GM19351 (cell line): Measurements from ENCODE around the gene TTLL11.
A peak's percentile ranks its signal among the peaks of the same experiment; 100 is the strongest.

Experiments used
- ATAC-seq: cut with Tn5 transposase; IDR thresholded peaks from one replicate; pipeline ENCODE4 v1.9.1; 2021; ENCODE audit warnings: mild to moderate bottlenecking, moderate library complexity; ENCODE audit not compliant: unreplicated experiment

TTLL11 gene

DNA sequence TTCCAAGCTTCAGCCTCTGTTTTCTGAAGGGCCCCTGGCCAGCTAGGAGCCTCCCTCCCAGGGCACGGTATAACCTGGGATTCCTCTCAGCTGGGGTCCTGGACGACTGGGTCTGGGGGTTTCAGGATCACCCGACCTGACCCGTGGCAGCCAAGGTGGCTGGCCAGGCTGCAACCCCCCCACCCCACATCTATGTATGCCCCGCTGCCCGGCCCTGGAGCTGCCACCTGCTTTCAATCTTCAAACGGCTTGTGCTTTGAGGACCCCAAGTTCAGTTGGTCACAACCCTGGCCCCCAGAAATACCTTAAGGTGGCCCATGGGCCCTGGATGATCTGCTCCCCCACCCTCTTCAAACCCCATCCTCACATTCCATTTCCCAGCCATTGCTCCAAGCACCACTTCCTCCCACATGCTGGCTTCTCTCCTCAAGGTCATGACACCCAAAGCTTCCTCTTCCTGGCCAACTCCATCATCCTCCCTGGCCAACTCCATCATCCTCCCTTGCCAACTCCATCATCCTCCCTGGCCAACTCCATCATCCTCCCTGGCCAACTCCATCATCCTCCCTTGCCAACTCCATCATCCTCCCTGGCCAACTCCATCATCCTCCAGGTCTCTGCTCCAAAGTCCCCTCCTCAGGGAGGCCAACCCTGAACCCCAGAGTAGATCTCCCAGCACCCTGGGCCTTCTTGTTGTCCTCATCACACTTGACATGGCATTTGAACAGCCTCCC, 17.2 kb upstream of the TTLL11 start:
- ATAC-seq = no peak

DNA sequence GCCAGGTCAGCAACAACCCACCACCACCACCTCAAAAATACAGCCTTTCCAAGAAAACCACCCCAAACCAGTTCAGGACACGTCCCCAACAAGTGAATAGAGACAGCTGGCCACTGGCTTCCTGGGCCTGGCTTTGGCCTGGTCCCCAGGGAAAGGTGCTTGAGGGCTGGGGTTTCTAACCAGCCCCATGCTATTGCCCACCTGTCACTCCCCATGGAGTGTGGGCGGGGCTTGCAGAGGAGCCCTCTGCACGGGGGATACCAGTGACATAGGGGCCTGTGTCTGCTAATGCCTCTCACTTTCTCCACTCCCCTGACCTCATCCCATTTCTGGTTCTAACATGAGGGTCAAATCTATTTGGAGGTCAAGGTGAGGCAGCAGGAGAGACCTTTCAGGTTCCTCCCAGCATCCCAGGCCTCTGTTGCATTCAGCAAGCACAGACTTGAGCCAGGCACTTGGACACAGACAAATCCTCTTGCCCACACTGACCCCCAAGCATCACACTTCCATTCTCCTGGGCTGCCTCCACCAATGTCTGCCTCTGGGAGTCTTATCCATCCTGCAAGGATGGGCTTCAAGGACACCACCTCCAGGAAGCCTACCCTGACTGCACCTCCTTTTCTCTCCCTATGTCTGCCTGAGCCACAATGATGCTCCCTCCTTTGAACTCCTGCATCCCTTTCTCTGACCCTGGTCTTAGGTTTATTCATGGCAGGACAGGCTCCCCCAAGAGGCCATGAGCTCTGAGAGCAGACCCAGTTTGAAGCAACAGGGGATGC, 16.1 kb upstream of the TTLL11 start:
- ATAC-seq = no peak

DNA sequence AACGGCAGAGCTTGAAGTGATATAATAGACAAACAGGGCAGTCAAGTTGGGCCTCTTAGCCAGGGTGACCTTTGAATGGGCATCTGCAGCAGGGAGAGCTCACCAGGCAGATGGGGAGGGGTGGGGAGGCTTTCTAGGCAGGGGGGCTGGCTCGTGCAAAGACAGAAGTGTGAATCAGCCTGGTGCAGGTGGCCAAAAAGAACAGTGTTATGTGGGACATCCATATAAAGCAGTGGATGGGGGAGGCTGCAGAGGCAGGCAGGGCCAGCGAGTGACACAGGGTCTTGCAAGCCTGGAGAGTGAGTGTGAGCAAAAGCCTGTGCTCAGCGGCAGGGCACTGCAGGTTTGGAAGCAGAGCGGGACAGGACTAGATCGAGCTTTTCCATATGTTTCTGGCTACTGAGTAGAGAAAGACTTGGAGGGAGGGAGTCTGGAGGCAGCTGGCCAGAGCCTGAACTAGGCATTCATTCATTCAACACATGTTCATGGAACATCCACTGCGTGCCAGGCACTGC, 14.2 kb upstream of the TTLL11 start:
- no peak for ATAC-seq

DNA sequence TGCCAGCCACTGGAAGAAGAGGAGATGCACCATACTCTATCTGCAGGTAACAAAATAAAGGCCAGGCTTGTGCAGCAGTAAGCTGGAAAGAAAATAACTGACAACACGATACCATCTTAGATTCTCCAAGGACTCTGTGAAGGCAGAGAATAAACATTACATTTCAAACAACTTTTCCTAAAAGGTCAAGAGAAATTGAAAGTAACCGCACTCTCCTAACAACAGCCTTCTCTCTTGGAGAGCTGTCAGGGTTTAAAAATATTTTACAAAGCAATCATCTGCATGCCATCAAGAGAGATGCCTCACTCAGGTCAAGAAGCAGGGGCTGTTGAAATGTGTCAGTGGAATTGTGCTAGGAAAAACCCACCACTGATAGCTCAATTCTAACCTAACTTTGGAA, 13.5 kb upstream of the TTLL11 start:
- ATAC-seq = no peak

DNA sequence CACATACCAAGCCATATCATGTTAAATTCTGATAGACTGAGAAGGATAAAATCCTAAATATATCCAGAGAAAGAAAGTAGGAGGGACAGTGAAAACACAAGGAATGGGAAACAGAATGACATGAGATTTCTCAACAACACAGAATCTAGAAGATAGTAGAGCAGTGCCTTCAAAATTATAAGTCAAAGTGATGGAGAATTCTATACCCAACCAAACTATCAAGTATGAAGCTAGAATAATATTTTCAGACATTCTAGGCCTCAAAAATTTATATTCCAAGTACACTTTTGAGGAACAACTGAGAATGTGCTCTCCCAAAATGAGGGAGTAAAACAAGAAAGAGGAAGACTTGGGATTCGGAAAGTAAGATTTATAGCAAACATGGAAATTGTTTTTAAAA, 10.9 kb upstream of the TTLL11 start:
- no peak for ATAC-seq

DNA sequence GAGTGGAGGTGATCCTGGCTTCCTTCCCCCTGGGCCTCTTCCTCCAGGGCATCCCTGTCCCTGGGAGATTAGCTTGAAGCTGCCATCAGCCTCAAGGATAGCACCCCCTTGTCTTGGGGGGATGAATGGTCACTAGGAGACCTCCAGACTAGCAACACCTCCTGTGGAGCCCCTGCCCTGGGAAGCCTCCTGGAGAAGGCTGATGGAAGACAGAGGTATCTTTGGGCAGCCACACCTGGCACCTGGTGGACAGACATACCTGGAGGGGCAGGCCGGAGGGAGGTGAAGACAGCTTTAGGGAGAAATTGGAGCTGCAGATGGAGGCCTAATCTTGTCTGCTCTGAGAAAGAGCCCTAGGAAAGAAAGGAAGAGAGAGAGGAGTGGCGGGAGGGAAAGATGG, 9.0 kb upstream of the TTLL11 start:
- no peak for ATAC-seq

DNA sequence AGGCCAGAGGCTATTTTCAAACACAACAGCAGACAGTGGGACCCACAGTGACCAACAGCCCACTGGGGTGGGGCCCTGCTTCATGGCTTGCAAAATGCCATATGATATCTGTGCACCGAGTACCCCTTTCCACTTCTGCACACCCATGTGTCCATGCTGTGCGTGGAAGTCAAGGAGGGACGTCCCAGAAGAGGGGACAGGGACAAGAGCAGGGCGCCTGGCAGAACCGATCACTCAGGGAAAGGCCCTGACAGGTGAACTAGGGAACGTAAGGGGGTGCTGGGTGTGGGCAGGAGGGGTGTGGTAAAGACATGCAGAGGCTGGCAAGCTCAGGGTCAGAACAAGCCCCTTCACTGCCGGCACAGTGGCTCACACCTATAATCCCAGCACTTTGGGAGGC, 7.6 kb upstream of the TTLL11 start:
- ATAC-seq = no peak

DNA sequence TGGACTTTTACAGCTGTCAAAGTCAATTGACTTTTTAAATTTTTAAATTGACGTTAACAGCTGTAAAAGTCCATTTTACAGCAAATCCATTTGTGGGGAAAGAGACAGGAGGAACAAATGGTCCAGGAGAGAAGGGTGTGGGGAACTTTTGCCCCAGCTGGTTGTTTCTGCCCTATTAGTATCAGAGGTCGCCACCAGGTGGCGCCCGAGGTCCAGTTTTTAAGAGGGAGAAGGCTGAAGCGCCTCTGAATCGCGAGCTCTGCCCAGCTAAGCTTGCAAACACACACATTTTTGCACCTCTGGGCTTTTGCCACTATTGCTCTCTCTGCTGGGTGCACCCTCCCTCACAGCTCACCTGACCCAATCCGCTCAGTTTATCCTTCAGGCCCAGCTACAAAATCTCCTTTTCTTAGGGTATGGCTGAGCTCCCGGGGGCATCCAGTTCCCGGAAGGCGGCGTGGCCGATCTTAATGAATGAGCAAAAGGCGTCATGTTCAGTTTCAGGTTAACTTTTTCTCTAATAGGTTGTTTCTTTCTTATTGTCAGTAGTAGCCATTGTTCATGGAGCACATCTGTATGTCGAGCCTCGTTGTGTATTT, 6.3 kb upstream of the TTLL11 start:
- ATAC-seq = peak; percentile 73

DNA sequence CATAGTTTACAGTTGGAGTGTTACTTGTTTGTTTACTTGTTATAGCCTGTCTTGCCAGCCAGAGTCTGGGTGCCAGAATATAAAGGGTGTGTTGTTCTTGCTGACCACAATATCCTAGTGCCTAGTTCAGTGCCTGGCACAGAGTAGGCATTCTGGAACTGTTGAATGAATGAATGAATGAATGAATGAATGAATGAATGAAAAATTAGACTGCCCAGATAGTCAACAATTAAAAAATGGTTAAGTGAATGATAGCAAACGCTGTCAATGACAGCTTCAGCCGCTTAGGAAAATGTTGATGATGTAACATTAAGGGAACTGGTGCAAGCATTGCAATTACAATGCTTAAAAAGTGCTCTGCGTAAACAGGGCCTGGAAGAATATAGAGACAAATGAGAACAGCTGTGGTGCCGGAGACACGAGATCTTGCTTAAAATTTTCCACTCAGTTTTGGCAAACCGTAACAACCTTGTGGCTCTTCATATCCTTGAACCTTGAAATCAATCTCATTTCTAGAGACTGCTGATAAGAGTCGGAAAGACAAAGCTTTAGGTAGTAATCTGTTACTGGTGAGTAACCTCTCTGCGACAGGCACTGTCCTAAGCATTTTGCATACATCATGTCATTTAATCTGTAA, 4.7 kb upstream of the TTLL11 start:
- no peak for ATAC-seq

DNA sequence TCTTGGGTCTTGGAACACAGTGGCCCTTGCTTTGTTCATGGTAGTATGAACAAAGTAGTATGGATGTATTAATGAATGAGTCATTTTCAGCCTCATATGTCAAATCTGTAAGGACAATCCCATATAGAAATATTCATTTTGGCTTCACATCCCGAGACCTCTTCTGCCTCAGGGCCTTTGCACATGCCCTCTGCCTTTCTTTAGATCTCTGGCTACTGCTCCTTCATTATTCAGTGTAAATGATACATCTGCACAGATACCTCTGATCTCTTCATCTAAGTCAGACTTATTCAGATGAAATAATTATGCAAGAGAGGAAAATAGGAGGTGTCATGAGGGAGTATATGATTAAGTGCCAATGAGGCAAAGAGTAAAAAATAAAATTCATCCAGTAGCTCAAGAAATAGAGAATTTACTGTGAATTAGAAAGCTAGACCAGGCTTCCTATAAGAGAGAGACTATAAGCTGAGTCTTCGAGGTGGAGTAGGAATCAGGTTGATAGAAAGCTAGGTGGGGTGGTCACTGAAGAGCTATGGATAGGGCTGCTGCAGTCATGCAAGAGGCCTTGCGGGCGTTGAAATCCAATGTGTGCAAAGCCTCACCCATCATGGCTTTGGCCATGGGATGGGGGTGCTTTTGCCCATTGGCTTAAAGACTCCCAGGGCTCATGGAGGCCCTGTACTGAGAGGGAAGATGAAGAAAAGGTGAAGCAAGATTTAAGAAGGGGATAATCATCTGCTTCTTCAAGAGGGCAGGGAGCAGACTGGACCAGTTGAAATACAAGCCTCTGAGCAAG, 3.7 kb upstream of the TTLL11 start:
- no peak for ATAC-seq

DNA sequence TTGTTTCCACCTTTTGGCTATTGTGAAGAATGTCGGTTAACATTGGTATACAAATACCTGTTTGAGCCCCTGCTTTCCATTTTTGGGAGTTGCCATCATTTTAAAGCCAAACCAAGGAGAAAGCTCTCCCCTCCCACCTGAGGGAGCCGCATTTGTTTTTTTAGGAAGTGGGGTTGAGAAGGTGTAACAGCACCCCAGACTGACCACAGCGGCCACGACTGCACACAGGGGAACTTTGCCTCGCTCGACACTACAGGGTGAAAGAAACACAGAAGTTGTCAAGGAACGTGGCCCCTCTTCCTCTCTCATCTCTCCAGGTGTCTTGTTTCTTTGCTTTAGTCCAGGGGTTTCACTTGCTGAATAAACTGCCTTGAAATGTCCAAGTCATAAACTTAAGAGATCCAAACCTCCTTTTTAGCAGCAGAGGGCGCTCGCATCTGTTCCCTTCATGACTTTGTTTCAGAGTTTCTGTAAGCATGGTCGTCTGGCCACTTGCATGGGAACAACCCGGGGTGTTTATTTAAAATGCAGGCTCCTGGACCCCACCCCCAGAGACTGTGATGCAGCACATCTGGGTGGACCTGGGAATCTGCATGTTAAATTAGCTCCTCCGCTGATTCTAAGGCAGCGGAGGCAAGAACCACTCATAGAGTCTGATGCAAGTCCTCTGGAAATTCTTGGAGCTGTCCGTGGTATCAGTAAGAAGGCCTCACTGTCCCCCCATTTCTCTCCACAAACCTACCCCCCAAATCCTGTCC, 2.1 kb upstream of the TTLL11 start:
- ATAC-seq = no peak

DNA sequence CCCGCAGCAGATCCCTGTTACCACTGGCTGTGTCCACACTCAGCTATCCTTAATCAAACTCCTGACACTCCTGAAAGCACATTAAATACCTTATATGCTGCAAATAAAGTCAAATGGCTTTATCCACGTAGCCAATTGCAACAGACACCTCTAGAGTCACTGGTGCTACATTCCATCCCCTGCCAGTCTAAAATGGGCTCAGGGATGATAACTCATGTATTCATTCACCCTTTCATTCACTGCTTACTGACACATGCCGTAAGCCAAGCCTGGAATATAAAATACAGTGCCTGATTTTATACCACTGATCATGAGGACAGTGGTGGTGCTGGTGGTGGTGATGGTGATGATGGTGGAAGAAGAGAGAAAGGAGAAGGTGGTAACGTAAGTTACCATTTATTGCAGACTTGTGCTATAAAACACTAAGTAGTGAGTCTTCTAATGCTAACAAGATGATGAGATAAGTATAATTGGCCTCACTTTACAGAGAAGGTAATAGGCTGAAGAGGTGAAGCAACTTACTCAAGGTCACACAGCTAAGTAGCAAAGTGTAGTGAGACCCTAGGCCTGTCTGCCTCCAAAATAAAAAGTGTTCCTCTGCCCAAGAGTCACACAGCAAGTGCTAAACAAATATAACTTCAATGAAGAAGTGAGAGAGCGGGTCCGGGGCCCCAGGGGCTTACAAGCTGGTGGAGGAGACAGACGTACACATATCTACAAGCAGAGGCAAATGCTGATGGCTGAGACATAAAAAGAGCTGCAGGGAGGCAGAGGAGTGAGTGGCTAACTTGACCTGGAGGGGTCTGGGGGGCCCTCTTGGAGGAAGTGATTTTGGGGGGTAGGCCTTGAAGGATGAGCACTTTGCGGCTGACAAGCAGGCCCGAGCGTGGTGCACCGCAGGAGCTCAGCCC, 1.2 kb downstream of the TTLL11 start:
- no peak for ATAC-seq

DNA sequence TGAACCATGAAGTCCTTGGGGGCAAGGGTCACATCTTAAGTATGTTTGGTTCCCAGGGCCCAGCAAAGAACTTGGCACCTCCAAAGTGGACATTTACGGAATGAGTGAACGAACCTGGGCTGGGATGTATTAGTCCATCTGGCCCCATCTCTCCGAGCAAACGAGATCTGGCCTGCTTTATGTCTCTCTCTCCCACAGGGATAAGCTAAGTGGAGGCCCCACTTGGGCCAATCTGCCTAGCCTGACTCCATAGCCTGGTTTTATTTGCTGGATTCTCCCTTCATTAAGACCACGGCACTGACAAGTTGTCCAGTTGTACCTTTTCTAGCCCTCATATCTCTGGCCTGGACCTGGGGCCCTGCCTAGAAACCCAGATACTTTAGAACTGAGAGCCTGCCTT, 2.1 kb downstream of the TTLL11 start:
- no peak for ATAC-seq

DNA sequence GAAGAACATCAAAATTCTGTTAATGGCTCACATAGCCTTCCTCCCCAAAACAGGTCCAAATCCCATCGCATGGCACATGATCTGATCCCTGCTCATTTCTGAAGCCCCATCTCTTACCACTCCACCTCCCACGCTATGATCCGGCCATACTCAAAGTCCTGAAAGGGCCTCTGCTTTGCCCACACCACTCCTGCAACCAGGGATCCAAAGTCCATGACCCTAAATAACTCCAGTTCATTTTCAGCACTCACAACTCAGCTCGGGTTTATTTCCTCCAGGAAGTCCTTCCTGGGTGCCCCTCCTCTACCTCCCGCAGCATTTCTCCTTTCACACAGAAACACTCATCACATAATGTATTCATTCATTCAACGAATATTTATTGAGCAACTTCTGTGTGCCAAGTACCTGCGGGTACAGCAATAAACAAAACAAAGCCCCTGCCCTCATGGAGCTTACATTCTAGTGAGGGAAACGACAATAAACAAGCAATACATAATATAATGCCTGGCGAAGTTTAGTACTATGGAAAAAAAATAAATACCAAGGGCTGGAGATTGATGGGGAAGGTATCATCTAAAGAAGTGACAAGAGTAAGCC, 2.7 kb downstream of the TTLL11 start:
- ATAC-seq = no peak

DNA sequence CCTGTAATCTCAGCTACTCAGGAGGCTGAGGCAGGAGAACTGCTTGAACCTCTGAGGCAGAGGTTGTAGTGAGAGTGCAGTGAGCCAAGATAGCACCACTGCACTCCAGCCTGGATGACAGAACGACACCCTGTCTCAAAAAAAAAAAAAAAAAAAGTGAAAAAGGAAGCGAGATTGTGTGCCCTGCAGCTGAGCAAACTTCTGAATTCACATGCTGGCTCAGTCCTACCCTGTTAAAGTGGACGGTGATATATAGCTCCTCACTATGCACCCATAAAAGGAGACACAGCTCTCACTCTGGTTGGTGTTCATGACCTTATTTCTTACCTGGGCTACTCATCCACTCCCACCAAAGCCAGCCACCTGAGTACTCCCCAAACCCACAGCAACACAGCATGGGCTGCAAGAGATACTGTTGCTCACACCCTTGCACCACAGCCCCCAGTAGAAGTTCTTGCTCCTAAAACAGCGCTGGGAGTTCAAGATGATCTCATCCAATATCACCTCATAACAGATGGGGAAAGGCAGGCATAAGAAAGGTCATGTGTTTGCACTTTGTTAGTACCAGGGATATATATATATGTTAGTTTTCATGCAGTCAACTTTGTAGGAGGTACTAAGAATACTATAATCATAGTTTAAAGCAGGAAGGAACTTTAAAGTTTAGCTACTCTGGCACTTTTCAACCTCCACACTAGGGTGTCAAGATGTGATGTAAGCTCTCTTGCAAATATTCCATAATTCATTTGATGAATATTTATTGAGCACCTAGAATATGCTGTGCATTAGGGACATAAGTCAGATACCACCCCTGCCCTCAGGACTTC, 4.0 kb downstream of the TTLL11 start:
- ATAC-seq = no peak

DNA sequence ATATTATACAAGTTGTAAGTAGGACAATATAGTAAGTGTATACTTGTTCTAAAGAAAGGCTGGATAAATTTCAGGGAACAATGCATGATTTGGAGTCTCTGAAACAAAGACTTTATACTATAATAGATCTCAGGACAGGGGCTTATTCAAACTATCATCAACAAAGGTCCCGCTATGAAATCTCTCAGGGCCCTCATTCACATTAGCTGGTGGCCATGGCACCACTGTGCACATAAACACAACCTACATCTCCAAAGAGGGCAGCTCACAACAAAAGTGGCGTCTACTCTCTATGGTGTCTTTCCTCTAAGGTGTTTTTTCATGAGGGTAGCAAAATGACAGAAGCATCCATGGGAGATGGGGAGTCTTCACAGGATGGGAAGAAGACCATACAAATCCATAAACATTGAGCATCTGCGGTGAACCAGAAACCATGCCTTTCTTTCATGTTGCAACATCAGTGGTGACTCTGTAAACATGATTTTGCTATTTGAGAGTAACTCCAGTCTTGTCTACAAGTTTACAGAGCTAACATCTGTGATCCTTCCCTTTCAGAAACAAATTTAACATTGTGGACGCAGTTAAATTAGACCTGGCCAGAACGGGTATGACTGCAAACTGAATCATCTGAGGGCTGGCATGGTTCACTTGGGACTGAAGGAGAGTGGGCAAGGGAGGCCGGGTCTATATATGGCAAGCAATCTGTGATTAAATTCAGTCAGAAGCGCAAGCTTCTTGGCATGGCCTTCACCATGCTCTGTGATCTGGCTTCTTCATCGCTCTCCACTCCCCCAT, 5.5 kb downstream of the TTLL11 start:
- no peak for ATAC-seq

DNA sequence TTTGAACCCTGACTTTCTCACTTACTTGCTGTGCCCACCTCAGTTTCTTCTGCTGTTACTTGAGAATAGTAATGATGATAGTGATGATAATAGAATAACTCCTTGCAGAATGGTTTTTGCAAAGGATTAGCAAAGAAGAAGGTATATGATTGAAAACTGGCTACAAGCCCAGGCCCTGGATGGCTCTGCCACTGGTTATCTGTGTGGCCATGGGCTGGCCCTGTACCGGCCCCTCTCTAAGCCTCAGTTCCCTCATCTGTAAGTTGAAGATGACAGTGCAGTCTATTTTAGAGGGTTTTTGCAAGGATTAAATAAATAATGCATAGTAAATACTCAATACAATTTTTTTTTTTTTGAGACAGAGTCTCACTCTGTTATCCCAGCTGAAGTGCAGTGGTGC, 6.2 kb downstream of the TTLL11 start:
- ATAC-seq = no peak
